Right lobe of liver (tissue), 4 donors: ENCODE results near the gene MC5R.

Source experiments
- POLR2A ChIP-seq: fragments of 450-650 bp; IDR thresholded peaks from one replicate; pipeline ENCODE4 v1.6.1; 2017; ENCODE audit warnings: antibody characterized with exemption, mild to moderate bottlenecking
- TF ChIP-seq, protein P1 (sequence below), 4 donors: fragments of 200-600 bp in 3 of 4; fragments of 450-650 bp in 1 of 4; IDR thresholded peaks; one replicate each; pipeline versions ENCODE4 v1.5.1 to v1.8.0; 2016 to 2022; ENCODE audit warnings: antibody characterized with exemption in 4 of 4, mild to moderate bottlenecking in 2 of 4
- donor health status: DM: no; HTN: no; CAD: no.
- donor health status: DM: no; HTN: no; CAD: no.
- donor health status: DM: no; HTN: yes; CAD: no.

- TF ChIP-seq, protein P1, sequence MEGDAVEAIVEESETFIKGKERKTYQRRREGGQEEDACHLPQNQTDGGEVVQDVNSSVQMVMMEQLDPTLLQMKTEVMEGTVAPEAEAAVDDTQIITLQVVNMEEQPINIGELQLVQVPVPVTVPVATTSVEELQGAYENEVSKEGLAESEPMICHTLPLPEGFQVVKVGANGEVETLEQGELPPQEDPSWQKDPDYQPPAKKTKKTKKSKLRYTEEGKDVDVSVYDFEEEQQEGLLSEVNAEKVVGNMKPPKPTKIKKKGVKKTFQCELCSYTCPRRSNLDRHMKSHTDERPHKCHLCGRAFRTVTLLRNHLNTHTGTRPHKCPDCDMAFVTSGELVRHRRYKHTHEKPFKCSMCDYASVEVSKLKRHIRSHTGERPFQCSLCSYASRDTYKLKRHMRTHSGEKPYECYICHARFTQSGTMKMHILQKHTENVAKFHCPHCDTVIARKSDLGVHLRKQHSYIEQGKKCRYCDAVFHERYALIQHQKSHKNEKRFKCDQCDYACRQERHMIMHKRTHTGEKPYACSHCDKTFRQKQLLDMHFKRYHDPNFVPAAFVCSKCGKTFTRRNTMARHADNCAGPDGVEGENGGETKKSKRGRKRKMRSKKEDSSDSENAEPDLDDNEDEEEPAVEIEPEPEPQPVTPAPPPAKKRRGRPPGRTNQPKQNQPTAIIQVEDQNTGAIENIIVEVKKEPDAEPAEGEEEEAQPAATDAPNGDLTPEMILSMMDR (IDR thresholded peaks at IDR 0.05) = no peak
- no peak for TF ChIP-seq POLR2A
These were observed 26.8 kb upstream of the MC5R start for GRCh38 chr18:13797157-13797611.
